B cell (primary cell): ENCODE measurements around the gene ZNF710.

ENCODE experiments used
- EZH2 ChIP-seq: IDR thresholded peaks from 2 replicates; pipeline ENCODE4 v1.6.1; 2012; ENCODE audit warnings: borderline replicate concordance, low read depth, mild to moderate bottlenecking, moderate library complexity, low read length; ENCODE audit not compliant: insufficient read depth, poor library complexity, severe bottlenecking
- TF ChIP-seq, protein P1 (sequence below): fragments of 200-600 bp; IDR thresholded peaks from one replicate; pipeline ENCODE4 v1.8.0; 2022; ENCODE audit warnings: antibody characterized with exemption, mild to moderate bottlenecking

DNA sequence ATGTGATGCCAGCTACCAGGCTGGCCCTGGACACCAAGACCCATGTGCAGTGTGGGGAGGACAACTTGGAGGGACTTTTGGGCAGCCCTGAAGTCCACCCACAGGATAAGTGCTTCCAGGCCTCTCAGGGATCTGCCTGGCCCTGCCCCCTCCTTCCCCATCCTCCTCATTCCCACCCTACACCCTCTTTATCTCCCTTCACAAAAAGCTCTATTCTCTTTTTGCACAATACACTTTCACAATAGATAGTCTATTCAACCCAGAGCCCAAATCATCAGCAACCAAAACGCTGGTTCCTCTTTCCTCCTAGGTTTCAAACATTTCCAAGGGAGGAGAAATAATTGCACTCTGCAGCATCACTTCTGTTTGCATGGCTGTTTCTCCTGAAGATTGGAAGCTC lies 7.8 kb upstream of the ZNF710 start:
- no peak for TF ChIP-seq EZH2
- TF ChIP-seq, protein P1, sequence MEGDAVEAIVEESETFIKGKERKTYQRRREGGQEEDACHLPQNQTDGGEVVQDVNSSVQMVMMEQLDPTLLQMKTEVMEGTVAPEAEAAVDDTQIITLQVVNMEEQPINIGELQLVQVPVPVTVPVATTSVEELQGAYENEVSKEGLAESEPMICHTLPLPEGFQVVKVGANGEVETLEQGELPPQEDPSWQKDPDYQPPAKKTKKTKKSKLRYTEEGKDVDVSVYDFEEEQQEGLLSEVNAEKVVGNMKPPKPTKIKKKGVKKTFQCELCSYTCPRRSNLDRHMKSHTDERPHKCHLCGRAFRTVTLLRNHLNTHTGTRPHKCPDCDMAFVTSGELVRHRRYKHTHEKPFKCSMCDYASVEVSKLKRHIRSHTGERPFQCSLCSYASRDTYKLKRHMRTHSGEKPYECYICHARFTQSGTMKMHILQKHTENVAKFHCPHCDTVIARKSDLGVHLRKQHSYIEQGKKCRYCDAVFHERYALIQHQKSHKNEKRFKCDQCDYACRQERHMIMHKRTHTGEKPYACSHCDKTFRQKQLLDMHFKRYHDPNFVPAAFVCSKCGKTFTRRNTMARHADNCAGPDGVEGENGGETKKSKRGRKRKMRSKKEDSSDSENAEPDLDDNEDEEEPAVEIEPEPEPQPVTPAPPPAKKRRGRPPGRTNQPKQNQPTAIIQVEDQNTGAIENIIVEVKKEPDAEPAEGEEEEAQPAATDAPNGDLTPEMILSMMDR, result no peak
